ENCODE data around the gene SMOC1. TPM values are rescaled to one million over a fixed set of nuclear protein-coding genes. Genes with fewer than 3 reads are reported as not detected.

The SMOC1 gene
- total and polyA plus RNA-seq, 7 experiments from 2014 or later, result 0.71 TPM; not detected in 6

DNA sequence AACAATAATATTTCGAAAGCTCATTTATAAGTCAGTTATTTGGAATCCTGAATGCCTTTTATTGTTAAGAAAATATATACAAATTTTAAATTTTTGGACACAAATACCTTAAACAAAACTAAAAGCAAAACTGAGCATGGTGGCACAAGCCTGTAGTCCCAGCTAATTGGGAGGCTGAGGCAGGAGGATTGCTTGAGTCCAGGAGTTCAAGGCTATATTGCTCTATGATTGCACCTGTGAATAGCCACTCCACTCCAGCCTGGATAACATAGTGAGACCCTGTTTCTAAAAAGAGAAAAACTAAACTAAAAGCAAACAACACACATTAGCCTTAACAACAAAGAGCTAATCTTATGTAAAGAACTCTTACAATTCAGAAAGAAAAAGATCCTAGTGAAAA is 78.8 kb downstream of the SMOC1 start:
- Mint-ChIP-seq H3K27ac (no peak overlapping the region), H3K27me3 (peaks cover 17 to 35% (median 27%) of the 10 kb centered on the region in 5 donors), H3K9me3 (peaks cover 0 to under 1% (median 0%) of the 10 kb centered on the region in 11 donors), H3K4me1 (no peaks in the 10 kb centered on the region), H3K4me3 (no peak overlapping the region), H3K36me3 (no peaks in the 10 kb centered on the region)
- no peaks in the 10 kb centered on the region for H3K9me3 ChIP-seq (ENCODE audit: control insufficient read depth in 2 of 3, low read length in 3 of 3)
- no peaks in the 10 kb centered on the region for H3K27me3 ChIP-seq (ENCODE audit: control insufficient read depth in 2 of 2, insufficient read depth in 2 of 2, low read length in 2 of 2)
- CTCF ChIA-PET, result no interaction called here
- intact Hi-C loops (cut with micrococcal nuclease), result no loop called here
- no peak overlapping the region for H3K4me3 ChIP-seq (ENCODE audit: low read length)
- POLR2A ChIA-PET, result no interaction called here
- DNase-seq (no peak), ATAC-seq (no peak)
- no peaks in the 10 kb centered on the region for H3K4me1 ChIP-seq (ENCODE audit: control insufficient read depth in 2 of 2, insufficient read depth in 2 of 2, low read length in 2 of 2)
- H3K36me3 ChIP-seq (ENCODE audit: control insufficient read depth in 2 of 3, insufficient read depth in 3 of 3, low read length in 3 of 3), result no peaks in the 10 kb centered on the region
- H3K27ac ChIP-seq (ENCODE audit: low read depth, low read length), result no peak overlapping the region

DNA sequence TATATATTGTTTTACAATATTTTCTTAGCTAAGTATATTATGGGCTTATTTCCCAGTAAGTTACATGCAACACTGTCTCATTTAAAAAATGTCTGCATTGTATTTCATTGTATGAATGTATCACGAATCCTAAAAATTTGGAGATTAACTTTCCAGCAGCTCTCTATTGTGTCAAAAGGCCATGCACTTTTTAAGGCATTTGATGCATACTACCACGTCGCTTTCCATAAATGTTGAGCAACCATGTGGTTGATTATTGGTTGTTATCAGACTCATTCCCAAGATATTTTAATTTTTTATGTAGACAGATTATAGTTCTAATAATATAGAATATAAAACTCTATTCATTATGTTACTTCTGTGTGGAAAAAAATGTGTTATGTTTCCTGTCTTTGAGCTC is 79.9 kb downstream of the SMOC1 start:
- POLR2A ChIA-PET, result no interaction called here
- CTCF ChIA-PET, result interaction anchor here (0.6 kb wide), 1 partner anchor 85 kb away, joined by 3 read pairs; no protein-coding TSS in a partner anchor
- no peaks in the 10 kb centered on the region for H3K4me1 Mint-ChIP-seq

DNA sequence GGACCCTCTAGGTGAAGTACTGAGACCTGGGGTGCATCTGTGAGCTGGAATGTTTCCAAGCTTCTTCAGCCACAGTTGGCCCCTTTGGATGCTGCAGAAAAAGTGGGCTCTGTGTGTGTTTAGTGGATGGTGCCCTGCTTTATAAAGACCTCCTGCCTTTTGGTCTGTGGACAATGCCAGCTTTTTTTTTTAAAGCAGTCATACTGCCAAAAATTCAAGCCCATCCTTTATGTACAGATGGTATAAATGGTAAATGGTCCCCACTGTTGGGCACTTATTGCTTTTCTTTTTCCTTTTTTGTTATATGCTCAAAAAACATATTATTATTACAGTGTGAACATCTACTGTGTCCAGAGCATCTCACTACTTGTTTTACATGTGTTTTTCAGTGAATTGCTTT is 81.1 kb downstream of the SMOC1 start:
- ChIA-PET CTCF (no interaction called here), POLR2A (interaction anchor here (0.6 kb wide), 1 partner anchor 254 kb away, joined by 3 read pairs; no protein-coding TSS in a partner anchor)
- no peak overlapping the region for H3K27ac Mint-ChIP-seq
- no peaks in the 10 kb centered on the region for H3K27me3 ChIP-seq (ENCODE audit: control insufficient read depth in 2 of 2, insufficient read depth in 2 of 2, low read length in 2 of 2)
- H3K9me3 Mint-ChIP-seq, result peaks cover 0 to 2% (median 0%) of the 10 kb centered on the region in 11 donors
- ATAC-seq (no peak), DNase-seq (no peak)
- H3K4me1 ChIP-seq (ENCODE audit: control insufficient read depth in 2 of 2, insufficient read depth in 2 of 2, low read length in 2 of 2), result no peaks in the 10 kb centered on the region
- no peak overlapping the region for H3K4me3 Mint-ChIP-seq
- intact Hi-C loops (cut with micrococcal nuclease), result no loop called here
- no peaks in the 10 kb centered on the region for H3K36me3 Mint-ChIP-seq
- H3K4me1 Mint-ChIP-seq, result no peaks in the 10 kb centered on the region
- peaks cover 14 to 24% (median 19%) of the 10 kb centered on the region in 5 donors for H3K27me3 Mint-ChIP-seq
- H3K9me3 ChIP-seq (ENCODE audit: control insufficient read depth in 2 of 3, low read length in 3 of 3), result no peaks in the 10 kb centered on the region
- no peak overlapping the region for H3K27ac ChIP-seq (ENCODE audit: low read depth, low read length)
- no peaks in the 10 kb centered on the region for H3K36me3 ChIP-seq (ENCODE audit: control insufficient read depth in 2 of 3, insufficient read depth in 3 of 3, low read length in 3 of 3)
- H3K4me3 ChIP-seq (ENCODE audit: low read length), result no peak overlapping the region

More for the DNA sequence above, 79.9 kb downstream of the SMOC1 start:
- no peaks in the 10 kb centered on the region for H3K9me3 ChIP-seq (ENCODE audit: control insufficient read depth in 2 of 3, low read length in 3 of 3)
- H3K36me3 Mint-ChIP-seq, result no peaks in the 10 kb centered on the region
- H3K27ac Mint-ChIP-seq, result no peak overlapping the region
- H3K27ac ChIP-seq (ENCODE audit: low read depth, low read length), result no peak overlapping the region
- no peak for ATAC-seq
- no peaks in the 10 kb centered on the region for H3K4me1 ChIP-seq (ENCODE audit: control insufficient read depth in 2 of 2, insufficient read depth in 2 of 2, low read length in 2 of 2)
- DNase-seq, result no peak
- no peaks in the 10 kb centered on the region for H3K27me3 ChIP-seq (ENCODE audit: control insufficient read depth in 2 of 2, insufficient read depth in 2 of 2, low read length in 2 of 2)
- H3K27me3 Mint-ChIP-seq, result peaks cover 17 to 31% (median 26%) of the 10 kb centered on the region in 5 donors
- intact Hi-C loops (cut with micrococcal nuclease), result no loop called here
- H3K4me3 ChIP-seq (ENCODE audit: low read length), result no peak overlapping the region
- no peaks in the 10 kb centered on the region for H3K36me3 ChIP-seq (ENCODE audit: control insufficient read depth in 2 of 3, insufficient read depth in 3 of 3, low read length in 3 of 3)
- H3K4me3 Mint-ChIP-seq, result no peak overlapping the region
- peaks cover 0 to 2% (median 0%) of the 10 kb centered on the region in 11 donors for H3K9me3 Mint-ChIP-seq

DNA sequence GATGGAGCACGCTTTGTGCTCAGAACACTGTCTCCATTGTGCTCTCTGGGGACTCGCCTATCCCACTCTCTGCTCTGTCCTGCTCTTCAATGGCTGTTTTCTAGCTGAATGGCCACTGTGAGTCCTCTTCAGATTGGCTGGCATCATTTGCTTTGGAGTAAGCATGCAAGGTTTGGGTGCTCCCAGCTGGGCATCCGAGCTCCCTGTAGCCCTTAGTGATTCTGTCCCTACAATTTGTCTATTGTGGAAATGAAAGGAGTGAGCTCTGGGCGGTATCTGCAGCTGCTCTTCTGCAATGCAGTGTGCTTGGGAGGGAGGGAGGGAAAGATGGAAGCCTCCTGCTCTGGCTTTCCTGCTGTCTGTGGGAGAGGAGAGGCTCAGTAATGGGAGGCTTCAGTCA is 84.8 kb downstream of the SMOC1 start:
- H3K27ac Mint-ChIP-seq, result no peak overlapping the region
- H3K36me3 ChIP-seq (ENCODE audit: control insufficient read depth in 2 of 3, insufficient read depth in 3 of 3, low read length in 3 of 3), result no peaks in the 10 kb centered on the region
- no peak overlapping the region for H3K4me3 Mint-ChIP-seq
- H3K4me1 Mint-ChIP-seq, result no peaks in the 10 kb centered on the region
- peaks cover 6 to 22% (median 21%) of the 10 kb centered on the region in 5 donors for H3K27me3 Mint-ChIP-seq
- no peaks in the 10 kb centered on the region for H3K9me3 ChIP-seq (ENCODE audit: control insufficient read depth in 2 of 3, low read length in 3 of 3)
- no peak overlapping the region for H3K27ac ChIP-seq (ENCODE audit: low read depth, low read length)
- H3K4me3 ChIP-seq (ENCODE audit: low read length), result no peak overlapping the region
- H3K9me3 Mint-ChIP-seq, result peaks cover 0 to 2% (median 0%) of the 10 kb centered on the region in 11 donors
- H3K36me3 Mint-ChIP-seq, result no peaks in the 10 kb centered on the region
- no peaks in the 10 kb centered on the region for H3K4me1 ChIP-seq (ENCODE audit: control insufficient read depth in 2 of 2, insufficient read depth in 2 of 2, low read length in 2 of 2)
- H3K27me3 ChIP-seq (ENCODE audit: control insufficient read depth in 2 of 2, insufficient read depth in 2 of 2, low read length in 2 of 2), result no peaks in the 10 kb centered on the region
- intact Hi-C loops (cut with micrococcal nuclease), result no loop called here
- ATAC-seq (no peak), DNase-seq (no peak)
- ChIA-PET CTCF (no interaction called here), POLR2A (interaction anchor here (0.6 kb wide), 1 partner anchor 581 kb away, joined by 3 read pairs; no protein-coding TSS in a partner anchor)

DNA sequence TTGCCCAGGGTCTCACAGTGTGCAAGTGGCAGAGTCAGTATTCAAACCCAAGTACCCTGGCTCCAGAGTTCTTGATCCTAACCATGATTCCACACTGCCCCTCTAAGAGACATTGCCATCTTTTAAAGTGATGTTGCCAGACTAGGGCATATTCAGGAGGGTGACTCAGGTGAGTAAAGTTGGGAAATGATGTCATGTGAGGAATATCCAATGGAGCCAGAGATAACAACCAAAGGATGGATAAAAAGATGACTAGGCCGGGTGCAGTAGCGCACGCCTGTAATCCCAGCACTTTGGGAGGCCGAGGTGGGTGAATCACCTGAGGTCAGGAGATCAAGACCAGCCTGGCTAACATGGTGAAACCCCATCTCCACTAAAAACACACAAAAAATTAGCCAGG is 85.6 kb downstream of the SMOC1 start:
- intact Hi-C loops (cut with micrococcal nuclease), result no loop called here
- Mint-ChIP-seq H3K4me1 (no peaks in the 10 kb centered on the region), H3K9me3 (peaks cover 0 to 2% (median 0%) of the 10 kb centered on the region in 11 donors), H3K4me3 (no peak overlapping the region), H3K27me3 (peaks cover 7 to 24% (median 21%) of the 10 kb centered on the region in 5 donors), H3K27ac (no peak overlapping the region), H3K36me3 (no peaks in the 10 kb centered on the region)
- Histone ChIP-seq H3K4me3 (ENCODE audit: low read length) (no peak overlapping the region), H3K36me3 (ENCODE audit: control insufficient read depth in 2 of 3, insufficient read depth in 3 of 3, low read length in 3 of 3) (no peaks in the 10 kb centered on the region), H3K27ac (ENCODE audit: low read depth, low read length) (no peak overlapping the region), H3K27me3 (ENCODE audit: control insufficient read depth in 2 of 2, insufficient read depth in 2 of 2, low read length in 2 of 2) (no peaks in the 10 kb centered on the region), H3K9me3 (ENCODE audit: control insufficient read depth in 2 of 3, low read length in 3 of 3) (no peaks in the 10 kb centered on the region), H3K4me1 (ENCODE audit: control insufficient read depth in 2 of 2, insufficient read depth in 2 of 2, low read length in 2 of 2) (no peaks in the 10 kb centered on the region)
- POLR2A ChIA-PET, result no interaction called here
- no peak for ATAC-seq
- no peak for DNase-seq
- CTCF ChIA-PET, result no interaction called here

DNA sequence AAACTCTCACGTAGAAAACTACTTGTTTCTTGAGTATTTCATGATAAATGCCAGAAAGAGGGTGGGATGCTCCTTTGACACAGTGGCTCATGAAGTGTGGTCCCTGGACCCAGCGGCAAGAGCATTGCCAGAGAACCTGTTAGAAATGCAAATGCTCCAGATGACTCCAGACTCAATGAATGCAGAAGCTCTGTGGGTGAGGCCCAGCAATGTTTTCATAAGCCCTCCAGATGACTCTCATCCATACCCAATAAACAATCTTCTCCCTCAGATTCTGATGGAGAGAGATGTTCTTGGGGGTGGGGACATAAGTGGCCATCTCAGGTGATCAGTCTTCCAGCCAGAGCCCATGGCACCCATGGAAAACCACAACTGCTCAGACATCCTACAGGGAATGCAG is 88.9 kb downstream of the SMOC1 start:
- Histone ChIP-seq H3K9me3 (ENCODE audit: control insufficient read depth in 2 of 3, low read length in 3 of 3) (no peaks in the 10 kb centered on the region), H3K27me3 (ENCODE audit: control insufficient read depth in 2 of 2, insufficient read depth in 2 of 2, low read length in 2 of 2) (no peaks in the 10 kb centered on the region), H3K4me1 (ENCODE audit: control insufficient read depth in 2 of 2, insufficient read depth in 2 of 2, low read length in 2 of 2) (no peaks in the 10 kb centered on the region), H3K4me3 (ENCODE audit: low read length) (no peak overlapping the region), H3K36me3 (ENCODE audit: control insufficient read depth in 2 of 3, insufficient read depth in 3 of 3, low read length in 3 of 3) (no peaks in the 10 kb centered on the region), H3K27ac (ENCODE audit: low read depth, low read length) (no peak overlapping the region)
- ChIA-PET CTCF (no interaction called here), POLR2A (no interaction called here)
- Mint-ChIP-seq H3K4me3 (no peak overlapping the region), H3K27ac (no peak overlapping the region), H3K27me3 (peaks cover 2 to 17% (median 14%) of the 10 kb centered on the region in 5 donors), H3K9me3 (no peaks in the 10 kb centered on the region), H3K4me1 (no peaks in the 10 kb centered on the region), H3K36me3 (no peaks in the 10 kb centered on the region)
- ATAC-seq, result no peak
- intact Hi-C loops (cut with micrococcal nuclease), result no loop called here
- DNase-seq, result no peak

DNA sequence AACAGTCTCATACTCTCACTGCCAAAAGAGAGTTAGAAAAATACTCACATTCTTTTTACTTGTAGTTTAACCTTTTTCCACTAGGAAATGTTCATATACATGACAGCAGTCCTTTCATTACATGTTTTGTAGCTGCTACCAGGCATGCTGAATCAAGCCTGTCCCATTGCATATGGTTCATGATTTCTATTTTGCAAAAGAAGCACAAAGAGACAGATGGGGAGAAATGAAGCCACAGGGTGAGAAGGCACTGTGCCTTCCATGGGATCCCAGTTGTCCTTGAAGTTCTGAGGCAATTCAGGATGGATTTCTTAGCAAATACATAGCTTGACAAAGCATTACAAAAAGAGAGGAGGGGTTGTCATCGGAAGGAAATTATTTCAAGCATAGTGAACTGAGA is 89.5 kb downstream of the SMOC1 start:
- DNase-seq (no peak), ATAC-seq (no peak)
- H3K27ac Mint-ChIP-seq, result no peak overlapping the region
- H3K27ac ChIP-seq (ENCODE audit: low read depth, low read length), result no peak overlapping the region
- H3K4me3 Mint-ChIP-seq, result no peak overlapping the region
- no peaks in the 10 kb centered on the region for H3K4me1 ChIP-seq (ENCODE audit: control insufficient read depth in 2 of 2, insufficient read depth in 2 of 2, low read length in 2 of 2)
- H3K36me3 Mint-ChIP-seq, result no peaks in the 10 kb centered on the region
- intact Hi-C loops (cut with micrococcal nuclease), result no loop called here
- CTCF ChIA-PET, result no interaction called here
- H3K27me3 Mint-ChIP-seq, result peaks cover 5 to 16% (median 14%) of the 10 kb centered on the region in 5 donors
- no peaks in the 10 kb centered on the region for H3K36me3 ChIP-seq (ENCODE audit: control insufficient read depth in 2 of 3, insufficient read depth in 3 of 3, low read length in 3 of 3)
- no peak overlapping the region for H3K4me3 ChIP-seq (ENCODE audit: low read length)
- POLR2A ChIA-PET, result no interaction called here
- no peaks in the 10 kb centered on the region for H3K9me3 ChIP-seq (ENCODE audit: control insufficient read depth in 2 of 3, low read length in 3 of 3)
- H3K9me3 Mint-ChIP-seq, result no peaks in the 10 kb centered on the region
- no peaks in the 10 kb centered on the region for H3K4me1 Mint-ChIP-seq
- no peaks in the 10 kb centered on the region for H3K27me3 ChIP-seq (ENCODE audit: control insufficient read depth in 2 of 2, insufficient read depth in 2 of 2, low read length in 2 of 2)
